ENCODE measurements around the gene NAV2. TPM values are rescaled to one million over a fixed set of nuclear protein-coding genes. Genes with fewer than 3 reads are reported as not detected.

NAV2 gene
- total RNA-seq, 1 experiment from 2014 or later = 2.1 TPM

- RAD21 ChIA-PET (ENCODE audit: low non-redundant PET in 1 of 2, low total read pairs in 2 of 2, uncharacterized antibody in 2 of 2, unreplicated experiment in 2 of 2) = no interaction called here
- no peak for DNase-seq (ENCODE audit: low read depth, low spot score)
Observed at GRCh38 chr11:19849947-19850593, 137.4 kb downstream of the NAV2 start.

DNA sequence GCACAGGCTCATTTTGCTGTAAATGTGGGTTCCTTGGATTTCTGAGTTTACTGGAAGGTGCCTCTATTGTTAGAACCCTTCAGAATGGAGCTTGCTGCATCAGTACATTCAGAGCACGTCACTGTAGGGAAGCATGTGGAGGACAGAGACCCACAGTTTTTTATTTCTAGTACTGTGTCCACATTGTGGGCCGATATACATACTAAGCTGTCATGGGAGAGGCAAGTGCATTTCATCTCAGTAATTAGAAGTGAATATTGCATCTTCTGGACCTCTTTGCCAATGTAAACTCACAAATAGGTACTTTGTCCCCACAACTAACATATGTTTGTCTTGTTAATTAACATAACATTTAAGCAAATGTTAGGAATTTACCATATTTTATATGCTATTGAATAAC, 139.7 kb downstream of the NAV2 start:
- no peak for ATAC-seq

More at GRCh38 chr11:19849947-19850593, 137.4 kb downstream of the NAV2 start:
- Histone ChIP-seq H3K9me3 (ENCODE audit: control insufficient read depth in 1 of 2, insufficient read depth in 1 of 2, low read depth in 1 of 2, low read length in 2 of 2) (no peaks in the 10 kb centered on the region), H3K4me1 (ENCODE audit: control insufficient read depth in 1 of 2, insufficient read depth in 2 of 2, low read length in 2 of 2) (no peaks in the 10 kb centered on the region), H3K4me3 (replicated peaks in 1 of 2; ENCODE audit: low read depth in 1 of 2, low read length in 2 of 2) (no peak overlapping the region), H4K20me1 (ENCODE audit: insufficient read depth) (no peaks in the 10 kb centered on the region), H3K27ac (ENCODE audit: low read depth, low read length) (no peak overlapping the region), H3K36me3 (ENCODE audit: control insufficient read depth in 1 of 2, insufficient read depth in 2 of 2, low read length in 2 of 2) (no peaks in the 10 kb centered on the region), H3K9ac (ENCODE audit: low read length) (no peak overlapping the region), H3K4me2 (ENCODE audit: low read length) (no peak overlapping the region), H2AFZ (ENCODE audit: low read depth, low read length, poor library complexity, severe bottlenecking) (no peak overlapping the region), H3K79me2 (ENCODE audit: insufficient read depth, low read length) (no peaks in the 10 kb centered on the region), H3K9me2 (ENCODE audit: insufficient read depth) (no peaks in the 10 kb centered on the region), H3K27me3 (ENCODE audit: insufficient read depth, low read length) (no peaks in the 10 kb centered on the region)
- ChIA-PET POLR2A (no interaction called here), CTCF (no interaction called here)
- intact Hi-C loops (cut with micrococcal nuclease) = no loop called here
- no peak for ATAC-seq
- BruUV-seq (replicated peaks) = no TSS peak
- TF ChIP-seq POLR2AphosphoS5 (IDR thresholded peaks at IDR 0.05; ENCODE audit: low read depth, low read length) (no peak), RAD21 (IDR thresholded peaks at IDR 0.05; ENCODE audit: low read depth) (no peak), TCF7L2 (IDR thresholded peaks at IDR 0.05; ENCODE audit: borderline replicate concordance, extremely low read depth, insufficient read depth, insufficient read length) (no peak), SRF (IDR thresholded peaks at IDR 0.05; ENCODE audit: low read depth) (no peak)
- TF ChIP-seq, protein P1, sequence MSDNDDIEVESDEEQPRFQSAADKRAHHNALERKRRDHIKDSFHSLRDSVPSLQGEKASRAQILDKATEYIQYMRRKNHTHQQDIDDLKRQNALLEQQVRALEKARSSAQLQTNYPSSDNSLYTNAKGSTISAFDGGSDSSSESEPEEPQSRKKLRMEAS (IDR thresholded peaks at IDR 0.05) = no peak

More for the DNA sequence above, 139.7 kb downstream of the NAV2 start:
- CTCF ChIA-PET = no interaction called here
- Histone ChIP-seq H3K4me2 (ENCODE audit: low read length) (no peak overlapping the region), H3K4me1 (ENCODE audit: control insufficient read depth in 1 of 2, insufficient read depth in 2 of 2, low read length in 2 of 2) (no peaks in the 10 kb centered on the region), H3K27me3 (ENCODE audit: insufficient read depth, low read length) (no peaks in the 10 kb centered on the region), H3K4me3 (replicated peaks in 1 of 2; ENCODE audit: low read depth in 1 of 2, low read length in 2 of 2) (no peak overlapping the region), H3K9me2 (ENCODE audit: insufficient read depth) (no peaks in the 10 kb centered on the region), H2AFZ (ENCODE audit: low read depth, low read length, poor library complexity, severe bottlenecking) (no peak overlapping the region), H3K79me2 (ENCODE audit: insufficient read depth, low read length) (no peaks in the 10 kb centered on the region), H4K20me1 (ENCODE audit: insufficient read depth) (no peaks in the 10 kb centered on the region), H3K36me3 (ENCODE audit: control insufficient read depth in 1 of 2, insufficient read depth in 2 of 2, low read length in 2 of 2) (no peaks in the 10 kb centered on the region), H3K27ac (ENCODE audit: low read depth, low read length) (no peak overlapping the region), H3K9ac (ENCODE audit: low read length) (no peak overlapping the region), H3K9me3 (ENCODE audit: control insufficient read depth in 1 of 2, insufficient read depth in 1 of 2, low read depth in 1 of 2, low read length in 2 of 2) (no peaks in the 10 kb centered on the region)
- TF ChIP-seq CBX3 (IDR thresholded peaks at IDR 0.05; ENCODE audit: low read depth) = no peak
- TF ChIP-seq ZNF274 (IDR thresholded peaks at IDR 0.05; ENCODE audit: low read depth, low read length) = no peak
- POLR2A ChIA-PET = no interaction called here
- no TSS peak for BruUV-seq (replicated peaks)
- no peak for DNase-seq (ENCODE audit: low read depth, low spot score)
- intact Hi-C loops (cut with micrococcal nuclease) = no loop called here
- RAD21 ChIA-PET (ENCODE audit: low non-redundant PET in 1 of 2, low total read pairs in 2 of 2, uncharacterized antibody in 2 of 2, unreplicated experiment in 2 of 2) = no interaction called here

All from HCT116 (cell line).